Measurements from ENCODE around the gene TMEM178A. TPM values are rescaled to one million over a fixed set of nuclear protein-coding genes. Genes with fewer than 3 reads are reported as not detected.

The TMEM178A gene
- polyA plus RNA-seq, 1 donor from 2014 or later: 31.8 TPM

DNA sequence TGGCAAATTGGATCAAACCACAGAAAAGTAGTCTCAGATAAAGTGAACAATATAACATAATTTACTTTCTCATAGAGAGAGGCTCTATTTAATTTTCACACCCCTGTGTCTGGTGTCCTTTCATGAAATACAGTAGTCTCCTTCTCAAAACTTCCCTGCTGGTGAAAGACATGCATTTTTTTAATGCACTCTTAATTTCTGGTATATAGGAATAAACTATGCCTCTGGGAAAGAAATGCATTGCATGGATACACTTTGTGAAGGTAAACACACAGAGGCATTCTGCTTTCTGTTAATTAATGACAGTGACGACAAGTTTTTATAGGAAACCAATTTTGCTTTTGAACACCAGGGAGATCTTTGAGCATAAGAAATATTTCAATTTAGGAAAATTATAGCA is 24.1 kb upstream of the TMEM178A start:
- Histone ChIP-seq H3K9ac (ENCODE audit: low read length) (no peak overlapping the region), H3F3A (ENCODE audit: insufficient read depth, low read length, poor library complexity, severe bottlenecking) (no peaks in the 10 kb centered on the region), H3K9me2 (ENCODE audit: insufficient read depth, low read length) (no peaks in the 10 kb centered on the region), H3K36me3 (ENCODE audit: insufficient read depth, low read length) (no peaks in the 10 kb centered on the region), H2AFZ (ENCODE audit: low read depth, low read length) (no peak overlapping the region), H3K9me3 (ENCODE audit: low read length) (no peaks in the 10 kb centered on the region), H3K4me2 (ENCODE audit: low read length) (no peak overlapping the region), H4K20me1 (ENCODE audit: insufficient read depth) (no peaks in the 10 kb centered on the region), H3K27ac (ENCODE audit: low read length) (no peak overlapping the region), H3K27me3 (ENCODE audit: insufficient read depth, low read depth, low read length) (no peaks in the 10 kb centered on the region), H3K79me2 (replicated peaks; ENCODE audit: insufficient read depth, low read length) (no peaks in the 10 kb centered on the region), H3K4me3 (ENCODE audit: low read length) (no peak overlapping the region)
- TF ChIP-seq CTCF (IDR thresholded peaks at IDR 0.05; ENCODE audit: poor library complexity, severe bottlenecking): no peak
- TF ChIP-seq SMC3 (conservative IDR thresholded peaks at IDR 0.05; ENCODE audit: poor library complexity): no peak
- TF ChIP-seq POLR2AphosphoS5 (IDR thresholded peaks at IDR 0.05): no peak
- no peak for TF ChIP-seq EP300 (conservative IDR thresholded peaks at IDR 0.05; ENCODE audit: poor library complexity, severe bottlenecking)
- TF ChIP-seq RAD21 (conservative IDR thresholded peaks at IDR 0.05): no peak
- no peak for TF ChIP-seq REST (IDR thresholded peaks at IDR 0.05; ENCODE audit: borderline replicate concordance)
- TF ChIP-seq MXI1 (conservative IDR thresholded peaks at IDR 0.05; ENCODE audit: poor library complexity, severe bottlenecking): no peak
- no peak for TF ChIP-seq EZH2 (IDR thresholded peaks at IDR 0.05; ENCODE audit: borderline replicate concordance, insufficient read depth, low read length, poor library complexity, severe bottlenecking)
- TF ChIP-seq TAF1 (IDR thresholded peaks at IDR 0.05; ENCODE audit: low read depth): no peak

DNA sequence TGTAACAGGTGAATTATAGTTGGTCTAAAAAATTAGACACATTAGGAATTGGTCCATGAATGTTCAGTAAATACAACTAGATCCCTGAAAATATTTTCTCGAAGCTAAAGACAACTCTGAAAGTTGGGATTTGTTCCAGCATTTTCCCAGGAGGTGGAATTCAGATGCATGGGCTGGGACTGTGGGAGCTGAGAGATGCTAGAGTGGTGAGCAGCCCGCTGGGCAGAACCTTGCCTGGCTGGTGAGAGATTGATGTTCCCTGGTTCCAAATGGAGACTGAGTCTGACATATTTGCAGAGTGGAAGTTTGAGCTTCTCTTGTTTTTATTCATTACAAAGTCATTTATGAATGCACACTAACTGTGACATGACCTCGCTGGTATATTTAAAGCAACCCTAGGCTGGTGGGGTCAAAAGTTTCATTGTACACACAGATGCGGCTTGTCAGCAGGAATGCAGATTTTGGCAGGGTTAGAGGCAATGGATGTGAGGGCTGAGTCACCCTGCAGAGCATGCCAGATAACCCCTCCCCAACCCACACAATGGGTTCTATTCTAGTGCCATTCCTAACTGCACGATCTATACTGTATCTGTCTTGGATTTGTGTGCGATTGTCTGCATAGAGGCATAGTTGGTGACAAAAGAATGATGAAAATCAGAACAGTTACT is 23.5 kb upstream of the TMEM178A start:
- no peak overlapping the region for H3K4me2 ChIP-seq (ENCODE audit: low read length)
- no peaks in the 10 kb centered on the region for H3K9me3 ChIP-seq (ENCODE audit: low read length)
- H3K9ac ChIP-seq (ENCODE audit: low read length): no peak overlapping the region
- H3K79me2 ChIP-seq (replicated peaks; ENCODE audit: insufficient read depth, low read length): no peaks in the 10 kb centered on the region
- no peak overlapping the region for H2AFZ ChIP-seq (ENCODE audit: low read depth, low read length)
- no peaks in the 10 kb centered on the region for H3K9me2 ChIP-seq (ENCODE audit: insufficient read depth, low read length)
- H3K27me3 ChIP-seq (ENCODE audit: insufficient read depth, low read depth, low read length): no peaks in the 10 kb centered on the region
- no peaks in the 10 kb centered on the region for H4K20me1 ChIP-seq (ENCODE audit: insufficient read depth)
- H3K36me3 ChIP-seq (ENCODE audit: insufficient read depth, low read length): no peaks in the 10 kb centered on the region
- no peaks in the 10 kb centered on the region for H3F3A ChIP-seq (ENCODE audit: insufficient read depth, low read length, poor library complexity, severe bottlenecking)
- H3K4me3 ChIP-seq (ENCODE audit: low read length): no peak overlapping the region
- H3K27ac ChIP-seq (ENCODE audit: low read length): no peak overlapping the region
- no peak for TF ChIP-seq REST (IDR thresholded peaks at IDR 0.05; ENCODE audit: borderline replicate concordance)
- no peak for TF ChIP-seq EZH2 (IDR thresholded peaks at IDR 0.05; ENCODE audit: borderline replicate concordance, insufficient read depth, low read length, poor library complexity, severe bottlenecking)
- TF ChIP-seq RAD21 (conservative IDR thresholded peaks at IDR 0.05): no peak
- no peak for TF ChIP-seq TAF1 (IDR thresholded peaks at IDR 0.05; ENCODE audit: low read depth)
